A549 (cell line): ENCODE results near the gene RAB29.

Experiments
- CHD2 ChIP-seq: fragments of 150-350 bp; IDR thresholded peaks from 2 replicates; pipeline ENCODE4 v1.6.1; 2014; ENCODE audit warnings: low read length; ENCODE audit not compliant: partially characterized antibody
- CTCF ChIP-seq: fragments of >200 bp; sonication (Bioruptor Twin); formaldehyde crosslinking; IDR thresholded peaks from 3 replicates; pipeline ENCODE4 v1.5.1; 2016
- ESRRA ChIP-seq: fragments of 150-350 bp; IDR thresholded peaks from 2 replicates; pipeline ENCODE4 v1.6.1; 2014; ENCODE audit warnings: mild to moderate bottlenecking, low read length, borderline replicate concordance
- POLR2A ChIP-seq: IDR thresholded peaks from 2 replicates; pipeline ENCODE4 v1.6.1; 2012; ENCODE audit warnings: mild to moderate bottlenecking, low read length

GRCh38 chr1:205811660-205812059 is 36.4 kb upstream of the RAB29 start:
- TF ChIP-seq CHD2: no peak
- TF ChIP-seq POLR2A: no peak
- no peak for TF ChIP-seq CTCF
- TF ChIP-seq ESRRA: no peak
